Mammary microvascular endothelial cell (primary cell): Measurements from ENCODE around the gene ST8SIA4. TPM values are rescaled to one million over a fixed set of nuclear protein-coding genes. Genes with fewer than 3 reads are reported as not detected.

Experiments
- total RNA-seq: library from RNA; depleted of rRNA; stranded (reverse); fragments of >200 nt; gene quantifications from 2 replicates; pipeline ENCODE4 v1.2.3, GENCODE V29; 2015

The ST8SIA4 gene, protein sequence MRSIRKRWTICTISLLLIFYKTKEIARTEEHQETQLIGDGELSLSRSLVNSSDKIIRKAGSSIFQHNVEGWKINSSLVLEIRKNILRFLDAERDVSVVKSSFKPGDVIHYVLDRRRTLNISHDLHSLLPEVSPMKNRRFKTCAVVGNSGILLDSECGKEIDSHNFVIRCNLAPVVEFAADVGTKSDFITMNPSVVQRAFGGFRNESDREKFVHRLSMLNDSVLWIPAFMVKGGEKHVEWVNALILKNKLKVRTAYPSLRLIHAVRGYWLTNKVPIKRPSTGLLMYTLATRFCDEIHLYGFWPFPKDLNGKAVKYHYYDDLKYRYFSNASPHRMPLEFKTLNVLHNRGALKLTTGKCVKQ
- 2.1 and 2.6 TPM in 2 replicates for total RNA-seq

DNA sequence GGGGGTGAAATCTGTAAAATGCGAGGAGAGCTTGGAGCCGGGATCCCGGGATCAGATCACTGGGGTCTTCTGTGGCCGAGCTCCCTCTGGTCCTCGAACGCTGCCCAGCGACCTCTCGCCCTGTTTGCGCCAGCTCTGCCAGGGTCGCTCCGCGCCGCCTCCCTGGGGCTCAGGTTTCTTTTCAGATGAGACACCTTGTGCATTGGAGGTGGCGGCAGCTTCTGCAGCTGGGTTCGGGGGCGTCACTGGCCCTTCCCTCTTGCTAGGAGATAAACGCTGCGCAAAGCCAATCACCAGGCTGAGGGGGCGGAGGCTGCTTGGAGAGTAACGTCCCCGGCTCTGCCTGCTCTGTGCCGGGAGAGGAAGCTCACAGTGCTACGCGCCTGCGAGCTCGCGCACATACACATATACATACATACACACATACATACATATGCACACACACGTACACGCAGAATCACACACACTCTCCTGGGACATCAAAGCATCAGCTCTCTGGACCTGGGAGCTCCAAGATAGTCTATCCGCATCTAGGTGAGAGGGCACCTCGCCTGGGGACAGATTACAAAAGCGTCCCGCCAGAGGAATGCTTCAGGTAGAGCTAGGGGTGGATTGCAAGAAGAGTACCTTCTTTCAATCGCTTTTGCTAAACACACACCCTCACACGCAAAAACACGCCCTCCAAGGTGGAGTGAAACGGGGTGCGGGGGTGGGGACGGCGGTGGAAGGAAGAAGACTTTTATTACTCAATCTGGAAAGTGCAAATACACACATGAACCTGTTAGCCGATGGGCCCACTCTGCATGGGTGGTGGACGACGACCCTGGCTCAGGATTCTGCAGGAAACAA lies at the start of gene ST8SIA4:
Gene ST8SIA4 (minus strand): TSS at position 244 of the 849 bp plus-strand sequence. CDS start 327 bp downstream, outside the sequence.

